Omental fat pad (tissue), 4 donors: Measurements from ENCODE around the gene GPSM1. TPM values are rescaled to one million over a fixed set of nuclear protein-coding genes. Genes with fewer than 3 reads are reported as not detected.

Experiments used
- ATAC-seq: fragments of 150-250 bp; one replicate; pipeline ENCODE4 v1.9.1; 2016; ENCODE audit warnings: mild to moderate bottlenecking, moderate library complexity; ENCODE audit not compliant: low FRiP score
- DNase-seq: peaks from one replicate; pipeline ENCODE4 v3.0.0-alpha.2; 2019; ENCODE audit warnings: low spot score
- total RNA-seq, 4 donors: library from RNA; depleted of rRNA; stranded (reverse); fragments of >200 nt; gene quantifications; one replicate each; pipeline ENCODE4 v1.1.0, GENCODE V29; 2016
- TF ChIP-seq, protein P1 (sequence below), 3 donors: fragments of 450-650 bp; IDR thresholded peaks; one replicate each; pipeline ENCODE4 v1.5.1; 2016 to 2017; ENCODE audit warnings: antibody characterized with exemption in 3 of 3, mild to moderate bottlenecking in 3 of 3, moderate library complexity in 2 of 3

The GPSM1 gene
- total RNA-seq, 4 donors from 2014 or later = 5.0 to 20.5 (median 7.3) TPM

DNA sequence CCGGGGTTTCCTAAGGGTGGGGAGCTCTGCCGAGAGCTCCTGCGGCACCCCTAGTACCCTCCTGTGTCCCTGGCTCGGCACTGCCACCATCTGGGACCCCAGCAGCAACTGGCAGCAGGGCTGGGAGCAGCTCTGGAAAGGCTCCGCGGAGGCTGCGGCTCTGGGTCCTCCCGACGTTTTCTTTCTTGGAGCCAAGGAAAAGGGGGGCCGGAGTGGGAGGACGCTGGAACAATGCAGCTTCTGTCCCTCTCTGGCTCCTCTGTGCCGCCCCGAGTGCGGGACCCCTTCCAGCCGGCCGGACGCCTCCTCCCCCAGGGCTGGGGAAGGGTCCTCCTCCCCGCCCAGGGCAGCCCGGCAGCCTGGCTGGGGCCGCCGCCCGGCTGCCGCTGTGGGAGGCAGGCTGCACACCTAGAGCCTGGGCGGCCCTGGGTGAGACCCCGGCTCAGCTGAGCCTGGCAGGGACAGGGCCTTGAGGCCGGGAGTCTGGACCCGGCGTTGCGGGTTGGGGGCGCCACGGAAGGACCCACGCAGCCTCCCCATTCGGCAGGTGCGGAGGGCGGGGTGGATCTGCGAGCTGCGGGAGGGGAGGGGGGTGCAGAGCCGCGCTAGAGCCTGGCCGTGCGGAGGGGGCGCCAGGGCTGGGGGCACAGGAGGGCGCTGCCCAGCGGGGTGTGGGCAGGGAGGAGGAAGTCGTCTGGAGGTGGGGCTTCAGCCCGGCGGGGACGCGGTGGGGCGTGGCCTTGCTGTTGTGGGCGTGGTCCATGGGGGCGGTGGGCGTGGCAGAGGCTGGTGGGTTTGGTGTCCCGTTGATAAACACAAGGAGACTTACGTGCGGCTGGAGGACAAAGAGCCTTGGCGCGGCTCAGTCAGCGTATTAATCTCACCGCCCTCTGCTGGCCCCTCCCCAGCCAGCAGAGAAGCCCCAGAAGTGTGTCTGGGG is 15.1 kb downstream of the GPSM1 start:
- ATAC-seq (peak; percentile 47), DNase-seq (peak; percentile 69)
- TF ChIP-seq, protein P1, sequence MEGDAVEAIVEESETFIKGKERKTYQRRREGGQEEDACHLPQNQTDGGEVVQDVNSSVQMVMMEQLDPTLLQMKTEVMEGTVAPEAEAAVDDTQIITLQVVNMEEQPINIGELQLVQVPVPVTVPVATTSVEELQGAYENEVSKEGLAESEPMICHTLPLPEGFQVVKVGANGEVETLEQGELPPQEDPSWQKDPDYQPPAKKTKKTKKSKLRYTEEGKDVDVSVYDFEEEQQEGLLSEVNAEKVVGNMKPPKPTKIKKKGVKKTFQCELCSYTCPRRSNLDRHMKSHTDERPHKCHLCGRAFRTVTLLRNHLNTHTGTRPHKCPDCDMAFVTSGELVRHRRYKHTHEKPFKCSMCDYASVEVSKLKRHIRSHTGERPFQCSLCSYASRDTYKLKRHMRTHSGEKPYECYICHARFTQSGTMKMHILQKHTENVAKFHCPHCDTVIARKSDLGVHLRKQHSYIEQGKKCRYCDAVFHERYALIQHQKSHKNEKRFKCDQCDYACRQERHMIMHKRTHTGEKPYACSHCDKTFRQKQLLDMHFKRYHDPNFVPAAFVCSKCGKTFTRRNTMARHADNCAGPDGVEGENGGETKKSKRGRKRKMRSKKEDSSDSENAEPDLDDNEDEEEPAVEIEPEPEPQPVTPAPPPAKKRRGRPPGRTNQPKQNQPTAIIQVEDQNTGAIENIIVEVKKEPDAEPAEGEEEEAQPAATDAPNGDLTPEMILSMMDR (IDR thresholded peaks at IDR 0.05) = no peak

DNA sequence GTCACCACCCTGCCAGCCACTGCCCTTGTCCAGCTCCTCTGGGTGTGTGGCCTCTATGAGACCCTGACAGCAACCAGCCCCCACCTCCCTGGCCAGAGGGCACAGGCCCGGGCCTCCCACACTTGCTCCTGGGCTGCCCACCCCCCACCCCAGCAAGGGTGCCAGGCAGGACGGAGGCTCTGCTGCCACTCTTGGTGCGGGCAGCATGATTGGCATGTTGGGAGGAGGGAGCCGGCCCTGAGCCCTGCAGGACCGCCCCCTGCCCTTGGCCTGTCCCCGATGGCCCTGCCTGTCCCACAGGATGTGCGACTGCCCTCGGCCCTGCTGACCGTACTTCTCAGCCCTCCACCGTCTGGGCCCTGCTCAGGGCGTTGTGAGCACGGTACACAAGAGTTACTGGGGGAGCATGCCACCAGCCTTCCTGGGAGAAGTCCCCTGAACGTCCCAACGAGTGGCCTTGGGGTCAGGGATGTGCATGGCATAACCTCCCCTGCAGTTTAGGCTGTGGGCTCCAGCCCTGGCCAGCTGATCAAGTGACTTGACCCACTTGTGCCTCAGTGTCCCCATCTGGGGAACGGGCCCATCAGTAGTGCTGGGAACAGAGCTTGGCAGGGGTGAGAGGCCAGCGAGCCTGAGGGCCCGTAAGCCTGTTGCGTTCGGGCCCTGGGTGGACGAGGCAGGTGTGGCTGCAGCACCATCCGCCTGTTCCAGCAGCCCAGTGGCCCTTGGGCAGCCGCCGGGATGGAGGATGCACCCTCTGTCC is 16.0 kb downstream of the GPSM1 start:
- ATAC-seq (no peak), DNase-seq (no peak)
- TF ChIP-seq, protein P1 (IDR thresholded peaks at IDR 0.05) = no peak

DNA sequence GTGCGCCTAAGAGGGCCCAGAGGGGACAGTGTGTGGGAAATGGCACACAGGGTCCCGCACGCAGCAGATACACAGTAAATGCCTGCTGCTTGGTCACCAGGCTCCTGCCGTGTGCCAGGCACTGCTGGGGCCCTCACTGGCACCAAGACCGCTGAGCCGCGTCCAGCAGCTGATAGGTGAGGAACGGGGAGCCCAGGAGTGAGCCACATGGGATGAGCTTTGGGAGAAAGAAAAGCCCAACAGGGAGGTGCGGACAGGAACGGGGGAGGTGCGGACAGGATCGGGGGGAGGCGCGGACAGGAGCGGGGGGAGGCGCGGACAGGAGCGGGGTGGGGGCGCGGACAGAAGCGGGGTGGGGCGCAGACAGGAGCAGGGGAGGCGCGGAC is 16.5 kb downstream of the GPSM1 start:
- DNase-seq (no peak), ATAC-seq (no peak)
- TF ChIP-seq, protein P1 (IDR thresholded peaks at IDR 0.05) = no peak

DNA sequence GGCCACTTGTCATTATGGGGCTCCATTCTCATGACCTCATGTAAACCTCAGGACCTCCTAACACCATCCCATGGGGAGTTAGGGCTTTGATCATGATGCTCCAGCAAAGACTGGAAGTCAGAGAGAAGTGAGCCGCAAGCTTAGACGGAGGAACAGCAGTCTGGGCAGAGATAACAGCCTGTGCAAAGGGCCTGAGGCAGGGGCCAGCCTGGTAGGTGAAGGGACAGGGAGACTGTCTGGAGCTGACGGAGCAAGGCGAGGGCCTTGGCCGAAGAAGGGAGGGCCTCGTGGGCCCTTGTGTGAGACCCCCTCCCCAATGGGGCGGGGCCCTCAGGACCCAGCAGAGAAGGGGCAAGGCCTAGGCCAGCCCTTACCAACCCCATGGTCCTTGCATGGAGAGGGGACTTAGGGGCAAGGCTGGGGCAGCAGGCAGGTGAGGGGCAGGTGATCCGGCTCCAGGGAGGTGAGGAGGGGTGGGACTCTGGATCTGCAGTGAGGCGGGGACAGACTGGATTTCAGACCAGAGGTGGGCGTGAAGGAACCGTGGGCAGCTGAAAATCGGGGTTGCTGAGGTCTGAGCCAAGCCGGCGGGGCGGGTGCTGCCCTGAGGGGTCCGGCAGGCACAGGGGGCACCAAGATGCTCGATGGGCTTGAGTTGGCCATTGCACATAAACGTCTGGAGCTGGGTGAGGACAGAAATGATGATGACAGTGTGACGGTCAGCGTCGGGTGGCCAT is 17.4 kb downstream of the GPSM1 start:
- TF ChIP-seq, protein P1 (IDR thresholded peaks at IDR 0.05) = no peak
- ATAC-seq = no peak
- DNase-seq = no peak

DNA sequence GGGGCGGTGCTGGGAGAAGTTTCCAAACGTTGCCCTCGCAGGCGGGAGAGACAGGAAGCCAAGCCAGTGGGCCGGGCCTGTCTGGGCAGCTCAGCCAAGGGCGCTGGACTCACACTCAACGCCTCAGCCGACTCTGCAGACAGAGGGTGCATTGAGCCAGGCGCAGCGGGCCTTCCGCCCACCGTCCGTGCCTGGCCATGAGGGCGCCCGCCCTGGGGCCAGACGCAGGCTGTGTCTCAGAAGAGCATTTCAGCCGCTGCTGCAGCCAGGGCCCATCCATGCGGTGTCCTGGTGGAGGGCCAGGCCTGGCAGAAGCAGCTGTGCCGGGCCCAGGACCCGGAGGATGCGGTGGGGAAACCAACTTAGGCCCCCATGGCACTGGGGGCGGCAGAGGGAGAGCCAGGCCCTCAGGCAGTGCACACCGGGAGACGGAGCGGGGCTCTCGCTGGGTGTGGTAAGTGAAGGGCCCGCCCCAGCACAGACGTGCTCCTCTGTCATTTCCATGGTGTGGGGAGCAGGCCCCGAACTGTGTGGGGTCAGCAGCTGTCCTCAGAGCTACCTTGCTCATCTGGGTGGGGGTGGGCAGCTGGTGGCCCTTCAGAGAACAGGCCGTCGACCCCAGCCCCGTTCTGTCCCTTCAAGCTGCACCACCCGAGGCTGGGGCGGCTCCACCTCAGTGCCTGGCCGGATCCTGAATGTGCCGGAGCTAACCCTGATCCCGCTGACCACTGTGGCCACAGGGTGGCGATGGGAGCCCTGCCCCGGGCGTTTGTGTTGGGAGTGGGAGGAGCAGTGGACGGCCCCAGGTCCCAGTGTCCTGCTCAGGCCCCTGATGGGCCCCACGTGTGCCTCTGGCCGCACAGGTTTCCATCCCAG is 18.2 kb downstream of the GPSM1 start:
- ATAC-seq (peak; percentile 47), DNase-seq (no peak)
- TF ChIP-seq, protein P1 (IDR thresholded peaks at IDR 0.05) = no peak

DNA sequence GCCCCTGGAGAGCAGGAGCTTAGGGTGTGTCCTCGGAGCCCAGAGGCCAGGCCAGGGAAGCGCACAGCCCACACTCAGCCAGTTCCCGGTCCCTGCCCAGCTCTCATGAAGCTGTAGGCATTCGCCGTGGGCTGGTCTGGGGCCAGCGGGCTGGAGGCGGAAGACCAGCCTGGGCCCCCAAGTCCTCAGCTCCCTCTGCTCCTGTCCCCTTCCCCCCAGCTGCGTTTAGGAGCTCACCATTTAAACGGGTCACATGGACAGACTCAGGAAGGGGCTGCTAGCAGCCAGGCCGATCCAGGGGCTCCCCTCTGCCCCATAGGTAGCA is 18.8 kb downstream of the GPSM1 start:
- DNase-seq (no peak), ATAC-seq (no peak)
- TF ChIP-seq, protein P1 (IDR thresholded peaks at IDR 0.05) = no peak
